Measurements from ENCODE around the gene ZNF32.
A peak's percentile ranks its signal among the peaks of the same experiment; 100 is the strongest.
"Not testable (repeated sequence)": the region's sequence is repeated elsewhere in the genome, so short reads cannot be mapped to it uniquely, and the experiment has no call there.

The ZNF32 gene

GRCh38 chr10:43647576-43647975 lies 1.1 kb downstream of the ZNF32 start:
- TF ChIP-seq JUND (IDR thresholded peaks at IDR 0.05; ENCODE audit: low read depth) = no peak
- in situ Hi-C loops (cut with HindIII; ENCODE audit: low pct_unique_long_range_greater_than_20kb, low sequenced_read_pairs) = no loop called here
- no peak for DNase-seq (ENCODE audit: low read depth in 1 of 2, low spot score in 1 of 2)

- DNase-seq (ENCODE audit: low read depth in 1 of 2, low spot score in 1 of 2) = no peak
- in situ Hi-C loops (cut with HindIII; ENCODE audit: low pct_unique_long_range_greater_than_20kb, low sequenced_read_pairs) = no loop called here
- no peak for TF ChIP-seq JUND (IDR thresholded peaks at IDR 0.05; ENCODE audit: low read depth)
Measured at GRCh38 chr10:43645866-43646265, 2.8 kb downstream of the ZNF32 start.

GRCh38 chr10:43644252-43644651 lies 4.4 kb downstream of the ZNF32 start:
- peak in 1 of 2 experiments; percentile 33 for DNase-seq (ENCODE audit: low read depth in 1 of 2, low spot score in 1 of 2)
- no peak for TF ChIP-seq JUND (IDR thresholded peaks at IDR 0.05; ENCODE audit: low read depth)
- in situ Hi-C loops (cut with HindIII; ENCODE audit: low pct_unique_long_range_greater_than_20kb, low sequenced_read_pairs) = no loop called here

- no peak for TF ChIP-seq JUND (IDR thresholded peaks at IDR 0.05; ENCODE audit: low read depth)
- in situ Hi-C loops (cut with HindIII; ENCODE audit: low pct_unique_long_range_greater_than_20kb, low sequenced_read_pairs) = no loop called here
- no peak for DNase-seq (ENCODE audit: low read depth in 1 of 2, low spot score in 1 of 2)
Measured at GRCh38 chr10:43640603-43641002, 8.1 kb downstream of the ZNF32 start.

- in situ Hi-C loops (cut with HindIII; ENCODE audit: low pct_unique_long_range_greater_than_20kb, low sequenced_read_pairs) = not testable (repeated sequence)
Measured at GRCh38 chr10:43635816-43636215, 12.9 kb downstream of the ZNF32 start.

GRCh38 chr10:43628956-43629355 lies 19.7 kb downstream of the ZNF32 start:
- TF ChIP-seq JUND (IDR thresholded peaks at IDR 0.05; ENCODE audit: low read depth) = no peak
- peak in 1 of 2 experiments; percentile 57 for DNase-seq (ENCODE audit: low read depth in 1 of 2, low spot score in 1 of 2)
- in situ Hi-C loops (cut with HindIII; ENCODE audit: low pct_unique_long_range_greater_than_20kb, low sequenced_read_pairs) = no loop called here

More at GRCh38 chr10:43635816-43636215, 12.9 kb downstream of the ZNF32 start:
- not testable (repeated sequence) for DNase-seq (ENCODE audit: low read depth in 1 of 2, low spot score in 1 of 2)

- DNase-seq (ENCODE audit: low read depth in 1 of 2, low spot score in 1 of 2) = no peak
- no peak for TF ChIP-seq JUND (IDR thresholded peaks at IDR 0.05; ENCODE audit: low read depth)
- in situ Hi-C loops (cut with HindIII; ENCODE audit: low pct_unique_long_range_greater_than_20kb, low sequenced_read_pairs) = no loop called here
Measured at GRCh38 chr10:43627942-43628341, 20.7 kb downstream of the ZNF32 start.

- DNase-seq (ENCODE audit: low read depth in 1 of 2, low spot score in 1 of 2) = no peak
- no peak for TF ChIP-seq JUND (IDR thresholded peaks at IDR 0.05; ENCODE audit: low read depth)
- in situ Hi-C loops (cut with HindIII; ENCODE audit: low pct_unique_long_range_greater_than_20kb, low sequenced_read_pairs) = no loop called here
Measured at GRCh38 chr10:43623351-43623750, 25.3 kb downstream of the ZNF32 start.

- no peak for DNase-seq (ENCODE audit: low read depth in 1 of 2, low spot score in 1 of 2)
- in situ Hi-C loops (cut with HindIII; ENCODE audit: low pct_unique_long_range_greater_than_20kb, low sequenced_read_pairs) = no loop called here
- no peak for TF ChIP-seq JUND (IDR thresholded peaks at IDR 0.05; ENCODE audit: low read depth)
Measured at GRCh38 chr10:43622038-43622437, 26.6 kb downstream of the ZNF32 start.

- TF ChIP-seq JUND (IDR thresholded peaks at IDR 0.05; ENCODE audit: low read depth) = no peak
- DNase-seq (ENCODE audit: low read depth in 1 of 2, low spot score in 1 of 2) = peak in 1 of 2 experiments; percentile 58
- in situ Hi-C loops (cut with HindIII; ENCODE audit: low pct_unique_long_range_greater_than_20kb, low sequenced_read_pairs) = no loop called here
Measured at GRCh38 chr10:43619368-43619767, 29.3 kb downstream of the ZNF32 start.

GRCh38 chr10:43616697-43617370 lies 31.8 kb downstream of the ZNF32 start:
- no peak for TF ChIP-seq JUND (IDR thresholded peaks at IDR 0.05; ENCODE audit: low read depth)
- no peak for DNase-seq (ENCODE audit: low read depth in 1 of 2, low spot score in 1 of 2)
- in situ Hi-C loops (cut with HindIII; ENCODE audit: low pct_unique_long_range_greater_than_20kb, low sequenced_read_pairs) = no loop called here

- in situ Hi-C loops (cut with HindIII; ENCODE audit: low pct_unique_long_range_greater_than_20kb, low sequenced_read_pairs) = no loop called here
- no peak for DNase-seq (ENCODE audit: low read depth in 1 of 2, low spot score in 1 of 2)
- TF ChIP-seq JUND (IDR thresholded peaks at IDR 0.05; ENCODE audit: low read depth) = no peak
Measured at GRCh38 chr10:43610636-43611035, 38.0 kb downstream of the ZNF32 start.

GRCh38 chr10:43607199-43607573 lies 41.5 kb downstream of the ZNF32 start:
- TF ChIP-seq JUND (IDR thresholded peaks at IDR 0.05; ENCODE audit: low read depth) = no peak
- DNase-seq (ENCODE audit: low read depth in 1 of 2, low spot score in 1 of 2) = no peak
- in situ Hi-C loops (cut with HindIII; ENCODE audit: low pct_unique_long_range_greater_than_20kb, low sequenced_read_pairs) = no loop called here
